ENCODE measurements around the gene ENPP4.

DNA sequence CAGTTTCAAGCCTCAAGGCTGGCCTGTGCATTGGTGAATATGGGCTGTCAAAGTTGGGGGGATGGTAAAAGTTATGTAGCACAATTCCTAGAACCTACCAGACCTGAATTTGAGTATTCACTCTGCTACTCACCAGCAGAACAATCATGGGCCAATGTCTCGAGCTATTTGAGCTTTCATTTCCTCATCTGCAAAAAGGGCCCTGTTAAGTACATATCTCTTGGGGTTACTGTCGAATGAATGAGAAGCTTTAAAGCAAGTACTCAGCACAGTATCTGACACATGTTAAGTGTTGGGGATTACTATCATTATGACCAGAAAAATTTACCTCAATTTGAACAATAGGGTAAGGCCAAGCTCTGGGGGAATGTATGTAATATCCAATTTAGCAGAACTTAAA is 13.5 kb upstream of the ENPP4 start:
- TF ChIP-seq, protein P1, sequence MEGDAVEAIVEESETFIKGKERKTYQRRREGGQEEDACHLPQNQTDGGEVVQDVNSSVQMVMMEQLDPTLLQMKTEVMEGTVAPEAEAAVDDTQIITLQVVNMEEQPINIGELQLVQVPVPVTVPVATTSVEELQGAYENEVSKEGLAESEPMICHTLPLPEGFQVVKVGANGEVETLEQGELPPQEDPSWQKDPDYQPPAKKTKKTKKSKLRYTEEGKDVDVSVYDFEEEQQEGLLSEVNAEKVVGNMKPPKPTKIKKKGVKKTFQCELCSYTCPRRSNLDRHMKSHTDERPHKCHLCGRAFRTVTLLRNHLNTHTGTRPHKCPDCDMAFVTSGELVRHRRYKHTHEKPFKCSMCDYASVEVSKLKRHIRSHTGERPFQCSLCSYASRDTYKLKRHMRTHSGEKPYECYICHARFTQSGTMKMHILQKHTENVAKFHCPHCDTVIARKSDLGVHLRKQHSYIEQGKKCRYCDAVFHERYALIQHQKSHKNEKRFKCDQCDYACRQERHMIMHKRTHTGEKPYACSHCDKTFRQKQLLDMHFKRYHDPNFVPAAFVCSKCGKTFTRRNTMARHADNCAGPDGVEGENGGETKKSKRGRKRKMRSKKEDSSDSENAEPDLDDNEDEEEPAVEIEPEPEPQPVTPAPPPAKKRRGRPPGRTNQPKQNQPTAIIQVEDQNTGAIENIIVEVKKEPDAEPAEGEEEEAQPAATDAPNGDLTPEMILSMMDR (IDR thresholded peaks at IDR 0.05), result no peak
- no peak for TF ChIP-seq POLR2A (IDR thresholded peaks at IDR 0.05)
